GM19452 (cell line): ENCODE measurements around the gene MAGEA2B.
"Not testable (repeated sequence)": the region's sequence is repeated elsewhere in the genome, so short reads cannot be mapped to it uniquely, and the experiment has no call there.

ENCODE experiments used
- ATAC-seq: cut with Tn5 transposase; IDR thresholded peaks from one replicate; pipeline ENCODE4 v1.9.1; 2021; ENCODE audit not compliant: unreplicated experiment

Gene MAGEA2B, protein sequence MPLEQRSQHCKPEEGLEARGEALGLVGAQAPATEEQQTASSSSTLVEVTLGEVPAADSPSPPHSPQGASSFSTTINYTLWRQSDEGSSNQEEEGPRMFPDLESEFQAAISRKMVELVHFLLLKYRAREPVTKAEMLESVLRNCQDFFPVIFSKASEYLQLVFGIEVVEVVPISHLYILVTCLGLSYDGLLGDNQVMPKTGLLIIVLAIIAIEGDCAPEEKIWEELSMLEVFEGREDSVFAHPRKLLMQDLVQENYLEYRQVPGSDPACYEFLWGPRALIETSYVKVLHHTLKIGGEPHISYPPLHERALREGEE

GRCh38 chrX:152713815-152714787 lies at the start of gene MAGEA2B:
Gene MAGEA2B (plus strand): TSS chrX:152714628. CDS start chrX:152717107, 2,479 bp downstream.
- not testable (repeated sequence) for ATAC-seq

DNA sequence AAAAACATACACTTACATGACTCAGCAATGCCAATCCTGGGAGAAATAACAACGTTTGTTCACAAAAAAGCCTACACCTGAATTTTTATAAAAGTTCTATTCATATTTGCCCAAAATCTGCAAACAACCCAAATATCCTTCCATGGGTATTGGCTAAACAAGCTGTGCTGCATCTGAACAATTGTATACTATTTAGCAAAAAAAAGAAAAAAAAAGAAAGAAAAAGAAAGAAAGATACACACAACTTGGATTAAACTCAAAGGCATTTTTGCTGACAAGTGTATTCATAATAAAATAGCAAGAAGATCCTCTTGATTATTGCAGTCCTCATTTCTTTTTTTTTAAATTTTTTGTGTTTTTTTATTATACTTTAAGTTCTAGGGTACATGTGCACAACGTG lies 40.3 kb upstream of the MAGEA2B start:
- no peak for ATAC-seq

DNA sequence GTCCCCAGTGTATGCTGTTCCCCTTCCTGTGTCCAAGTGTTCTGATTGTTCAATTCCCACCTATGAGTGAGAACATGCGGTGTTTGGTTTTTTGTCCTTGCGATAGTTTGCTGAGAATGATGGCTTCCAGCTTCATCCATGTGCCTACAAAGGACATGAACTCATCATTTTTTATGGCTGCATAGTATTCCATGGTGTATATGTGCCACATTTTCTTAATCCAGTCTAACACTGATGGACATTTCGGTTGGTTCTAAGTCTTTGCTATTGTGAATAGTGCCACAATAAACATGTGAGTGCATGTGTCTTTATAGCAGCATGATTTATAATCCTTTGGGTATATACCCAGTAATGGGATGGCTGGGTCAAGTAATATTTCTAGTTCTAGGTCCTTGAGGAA lies 39.8 kb upstream of the MAGEA2B start:
- ATAC-seq, result not testable (repeated sequence)

DNA sequence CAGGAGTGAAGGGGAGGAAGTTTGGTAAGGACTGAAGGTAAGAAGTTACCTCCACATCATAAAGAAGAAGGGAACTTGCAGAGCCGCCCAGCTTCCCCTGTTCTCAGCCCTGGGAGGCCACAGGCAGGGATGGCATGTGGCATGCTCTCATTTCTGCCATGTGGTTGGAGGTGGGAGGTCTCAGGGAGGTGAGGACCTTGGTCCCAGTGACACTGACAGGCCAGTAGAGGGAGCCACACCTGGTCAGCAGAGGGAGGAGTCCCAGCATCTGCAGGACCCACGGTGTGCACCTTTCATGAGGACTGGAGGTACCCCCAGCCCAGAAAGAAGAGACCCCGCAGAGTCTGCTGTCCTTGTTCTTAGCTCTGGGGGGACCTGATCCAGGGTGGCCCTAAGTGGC lies 33.4 kb upstream of the MAGEA2B start:
- ATAC-seq, result peak; percentile 80

DNA sequence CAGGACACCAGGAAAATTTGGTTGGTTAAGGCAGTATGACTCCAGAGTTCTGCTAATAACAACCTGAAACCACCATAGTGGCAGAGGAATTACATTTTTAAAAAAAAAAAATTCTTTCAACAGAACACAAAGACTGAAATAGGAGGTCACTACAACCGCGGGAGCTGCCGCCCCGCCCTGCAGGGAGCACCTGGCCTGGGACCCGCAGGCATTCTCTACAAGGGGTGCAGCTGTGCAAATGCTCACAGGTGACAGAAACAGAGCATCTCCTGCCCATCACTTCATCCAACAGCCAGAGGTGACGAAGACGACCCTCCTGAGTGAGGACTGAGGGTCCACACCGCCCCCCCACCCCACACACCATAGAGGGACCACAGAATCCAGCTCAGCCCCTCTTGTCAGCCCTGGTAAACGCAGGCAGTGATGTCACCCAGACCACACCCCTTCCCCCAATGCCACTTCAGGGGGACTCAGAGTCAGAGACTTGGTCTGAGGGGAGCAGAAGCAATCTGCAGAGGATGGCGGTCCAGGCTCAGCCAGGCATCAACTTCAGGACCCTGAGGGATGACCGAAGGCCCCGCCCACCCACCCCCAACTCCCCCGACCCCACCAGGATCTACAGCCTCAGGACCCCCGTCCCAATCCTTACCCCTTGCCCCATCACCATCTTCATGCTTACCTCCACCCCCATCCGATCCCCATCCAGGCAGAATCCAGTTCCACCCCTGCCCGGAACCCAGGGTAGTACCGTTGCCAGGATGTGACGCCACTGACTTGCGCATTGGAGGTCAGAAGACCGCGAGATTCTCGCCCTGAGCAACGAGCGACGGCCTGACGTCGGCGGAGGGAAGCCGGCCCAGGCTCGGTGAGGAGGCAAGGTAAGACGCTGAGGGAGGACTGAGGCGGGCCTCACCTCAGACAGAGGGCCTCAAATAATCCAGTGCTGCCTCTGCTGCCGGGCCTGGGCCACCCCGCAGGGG lies 16.2 kb upstream of the MAGEA2B start, which contains the start of gene MAGEA3:
TSS of gene MAGEA3 (plus strand) at position 843 of the 980 bp plus-strand sequence. CDS start 2,039 bp downstream, outside the sequence.
- ATAC-seq, result not testable (repeated sequence)

- not testable (repeated sequence) for ATAC-seq
These were observed 14.0 kb upstream of the MAGEA2B start for GRCh38 chrX:152700390-152700789.

DNA sequence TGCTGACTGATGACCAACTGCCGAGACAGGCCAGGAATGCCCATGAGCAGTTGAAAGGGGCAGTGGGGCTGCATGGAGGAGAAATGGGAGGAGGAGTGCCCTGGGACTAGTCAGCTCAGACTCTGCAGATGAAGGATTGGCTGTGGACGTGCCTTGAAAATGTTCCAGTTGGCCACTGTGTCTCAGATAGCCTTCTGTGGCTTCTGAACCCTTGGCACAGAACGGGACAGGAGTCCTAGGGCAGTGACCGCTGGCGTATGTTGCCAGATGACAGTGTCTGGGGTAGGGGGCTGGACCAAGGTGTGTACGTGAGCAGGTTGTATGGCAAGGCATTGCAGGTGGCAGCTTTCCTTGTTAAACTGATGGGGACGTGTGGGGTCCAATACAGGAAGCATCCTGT lies 7.9 kb upstream of the MAGEA2B start:
- ATAC-seq, result not testable (repeated sequence)

GRCh38 chrX:152709173-152709572 lies 5.3 kb upstream of the MAGEA2B start, which contains the start of gene CSAG2:
Gene CSAG2 (minus strand): TSS chrX:152709273. CDS start chrX:152709112, 161 bp downstream.
- ATAC-seq, result not testable (repeated sequence)

DNA sequence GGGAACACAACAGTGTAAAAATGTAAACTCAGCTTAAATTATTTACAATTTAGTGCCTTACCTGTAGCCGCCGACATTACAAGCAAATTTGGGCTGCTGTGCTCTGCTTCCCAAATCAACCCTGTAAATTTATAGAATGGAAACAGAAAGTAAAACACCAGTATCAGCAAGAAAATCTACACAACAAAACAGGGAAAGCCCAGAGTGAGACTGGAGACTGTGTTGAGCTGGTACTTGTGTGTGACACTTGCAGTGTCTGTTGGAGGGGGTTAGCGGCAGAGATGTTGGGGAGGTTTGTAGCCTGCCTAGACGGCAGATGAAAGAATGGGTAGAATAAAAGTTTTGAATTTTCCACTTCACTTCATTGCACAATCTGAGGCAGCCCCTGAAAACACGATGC lies 1.2 kb upstream of the MAGEA2B start:
- ATAC-seq, result not testable (repeated sequence)

- no peak for ATAC-seq
These were observed 11.0 kb downstream of the MAGEA2B start for GRCh38 chrX:152725409-152725808.

- ATAC-seq, result no peak
These were observed 19.0 kb downstream of the MAGEA2B start, which contains the start of the genes CSAG1 and MAGEA12 for GRCh38 chrX:152733261-152733975. Gene CSAG1 (minus strand): TSS chrX:152733721. CDS start chrX:152732460, 1,261 bp downstream. Gene MAGEA12 (plus strand): TSS chrX:152733757. CDS start chrX:152736162, 2,405 bp downstream.

GRCh38 chrX:152734143-152734858 lies 19.9 kb downstream of the MAGEA2B start:
- ATAC-seq, result not testable (repeated sequence)

DNA sequence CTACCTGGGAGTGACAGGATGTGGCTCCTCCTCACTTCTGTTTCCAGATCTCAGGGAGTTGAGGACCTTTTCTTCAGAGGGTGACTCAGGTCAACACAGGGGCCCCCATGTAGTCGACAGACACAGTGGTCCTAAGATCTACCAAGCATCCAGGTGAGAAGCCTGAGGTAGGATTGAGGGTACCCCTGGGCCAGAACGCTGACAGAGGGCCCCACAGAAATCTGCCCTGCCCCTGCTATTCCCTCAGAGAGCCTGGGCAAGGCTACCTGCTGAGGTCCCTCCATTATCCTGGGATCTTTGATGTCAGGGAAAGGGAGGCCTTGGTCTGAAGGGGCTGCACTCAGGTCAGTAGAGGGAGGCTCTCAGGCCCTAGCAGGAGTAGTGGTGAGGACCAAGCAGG lies 20.7 kb downstream of the MAGEA2B start:
- ATAC-seq, result no peak

DNA sequence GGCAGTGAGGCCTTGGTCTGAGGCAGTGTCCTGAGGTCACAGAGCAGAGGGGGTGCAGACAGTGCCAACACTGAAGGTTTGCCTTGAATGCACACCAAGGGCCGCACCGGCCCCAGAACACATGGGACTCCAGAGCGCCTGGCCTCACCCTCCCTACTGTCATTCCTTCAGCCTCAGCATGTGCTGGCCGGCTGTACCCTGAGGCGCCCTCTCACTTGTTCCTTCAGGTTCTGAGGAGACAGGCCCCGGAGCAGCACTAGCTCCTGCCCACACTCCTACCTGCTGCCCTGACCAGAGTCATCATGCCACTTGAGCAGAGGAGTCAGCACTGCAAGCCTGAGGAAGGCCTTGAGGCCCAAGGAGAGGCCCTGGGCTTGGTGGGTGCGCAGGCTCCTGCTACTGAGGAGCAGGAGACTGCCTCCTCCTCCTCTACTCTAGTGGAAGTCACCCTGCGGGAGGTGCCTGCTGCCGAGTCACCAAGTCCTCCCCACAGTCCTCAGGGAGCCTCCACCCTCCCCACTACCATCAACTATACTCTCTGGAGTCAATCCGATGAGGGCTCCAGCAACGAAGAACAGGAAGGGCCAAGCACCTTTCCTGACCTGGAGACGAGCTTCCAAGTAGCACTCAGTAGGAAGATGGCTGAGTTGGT lies 21.6 kb downstream of the MAGEA2B start:
- no peak for ATAC-seq

- ATAC-seq, result not testable (repeated sequence)
These were observed 22.1 kb downstream of the MAGEA2B start for GRCh38 chrX:152736528-152736927.

DNA sequence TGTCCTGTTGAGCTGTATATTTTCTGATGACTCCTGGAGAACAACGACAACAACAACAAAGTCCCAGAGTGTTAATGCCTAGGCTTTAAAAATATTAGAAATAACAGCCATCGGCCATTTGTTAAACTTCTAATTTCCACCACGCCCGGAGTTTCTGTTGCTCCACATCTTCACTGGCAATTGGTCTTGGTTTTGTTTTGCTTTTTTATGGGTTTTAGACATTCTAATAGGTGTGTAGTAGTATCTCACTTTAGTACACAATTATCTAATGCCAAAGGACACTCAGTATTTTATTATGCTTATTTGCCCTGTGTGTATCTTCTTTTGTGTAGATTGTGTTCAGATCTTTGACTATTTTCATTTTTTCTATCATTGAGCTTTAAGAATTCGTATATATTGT lies 24.1 kb downstream of the MAGEA2B start:
- ATAC-seq, result no peak

DNA sequence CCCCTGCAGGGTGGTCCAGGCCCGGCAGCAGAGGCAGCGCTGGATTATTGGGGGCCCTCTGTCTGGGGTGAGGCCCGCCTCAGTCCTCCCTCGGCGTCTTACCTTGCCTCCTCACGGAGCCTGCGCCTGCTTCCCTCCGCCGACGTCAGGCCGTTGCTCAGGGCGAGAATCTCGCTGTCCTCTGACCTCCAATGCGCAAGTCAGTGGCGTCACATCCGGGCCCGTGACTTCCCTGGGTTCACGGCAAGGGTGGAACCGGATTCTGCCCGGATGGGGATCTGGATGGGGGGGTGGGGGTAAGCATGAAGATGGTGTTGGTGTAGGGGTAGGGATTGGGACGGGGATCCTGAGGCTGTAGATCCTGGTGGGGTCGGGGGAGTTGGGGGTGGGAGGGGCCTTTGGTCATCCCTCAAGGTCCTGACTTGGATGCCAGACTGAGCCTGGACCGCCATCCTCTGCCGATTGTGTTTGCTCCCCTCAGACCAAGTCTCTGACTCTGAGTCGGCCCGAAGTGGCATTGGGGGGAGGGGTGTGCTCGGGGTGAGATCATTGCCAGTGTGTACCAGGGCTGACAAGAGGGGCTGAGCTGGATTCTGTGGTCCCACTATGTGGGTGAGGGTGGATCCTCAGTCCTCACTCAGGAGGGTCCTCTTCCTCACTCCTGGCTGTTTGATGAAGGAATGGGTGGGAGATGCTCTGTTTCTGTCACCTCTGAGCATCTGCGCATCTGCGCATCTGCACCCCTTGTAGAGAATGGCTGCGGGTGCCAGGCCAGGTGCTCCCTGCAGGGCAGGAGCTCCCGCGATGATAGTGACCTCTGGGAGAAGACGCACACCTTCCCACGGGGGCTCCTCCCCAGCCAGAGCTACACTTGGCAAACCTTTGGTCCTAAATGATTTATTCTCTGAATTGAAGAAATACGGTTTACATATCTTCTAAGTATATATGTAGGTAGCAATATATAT lies 39.5 kb downstream of the MAGEA2B start, which contains the start of gene MAGEA2:
TSS of gene MAGEA2 (minus strand) at position 157 of the 965 bp plus-strand sequence. CDS start 2,479 bp downstream, outside the sequence.
- ATAC-seq, result not testable (repeated sequence)
